HUDEP-2 (cell line): ENCODE results near the gene NRG2.

Experiments
- DNase-seq, 76 experiments: peaks; one replicate each; lab custom pipeline; 2025; ENCODE audit not compliant: unreplicated experiment in 76 of 76; lab: John Stamatoyannopoulos, UW

The NRG2 gene

GRCh38 chr5:139910901-139911300, 132.2 kb downstream of the NRG2 start:
- no peak for DNase-seq

- DNase-seq = no peak
These were observed 133.1 kb downstream of the NRG2 start for GRCh38 chr5:139910036-139910435.

GRCh38 chr5:139908749-139909148, 134.3 kb downstream of the NRG2 start:
- no peak for DNase-seq

GRCh38 chr5:139906661-139907060, 136.4 kb downstream of the NRG2 start:
- no peak for DNase-seq

GRCh38 chr5:139904816-139905661, 138.1 kb downstream of the NRG2 start:
- no peak for DNase-seq

GRCh38 chr5:139904566-139904815, 138.6 kb downstream of the NRG2 start:
- DNase-seq = no peak

- no peak for DNase-seq
These were observed 139.1 kb downstream of the NRG2 start for GRCh38 chr5:139903795-139904565.

- no peak for DNase-seq
These were observed 139.7 kb downstream of the NRG2 start for GRCh38 chr5:139903450-139903794.

- no peak for DNase-seq
These were observed 141.1 kb downstream of the NRG2 start for GRCh38 chr5:139901986-139902385.

GRCh38 chr5:139901251-139901575, 141.9 kb downstream of the NRG2 start:
- no peak for DNase-seq

GRCh38 chr5:139900546-139901250, 142.4 kb downstream of the NRG2 start:
- DNase-seq = no peak

GRCh38 chr5:139898981-139899380, 144.1 kb downstream of the NRG2 start:
- no peak for DNase-seq

GRCh38 chr5:139897982-139898381, 145.1 kb downstream of the NRG2 start:
- no peak for DNase-seq

- no peak for DNase-seq
These were observed 145.8 kb downstream of the NRG2 start for GRCh38 chr5:139897342-139897741.

GRCh38 chr5:139896718-139897117, 146.4 kb downstream of the NRG2 start:
- DNase-seq = no peak

- no peak for DNase-seq
These were observed 147.5 kb downstream of the NRG2 start for GRCh38 chr5:139895647-139896046.

- no peak for DNase-seq
These were observed 148.1 kb downstream of the NRG2 start for GRCh38 chr5:139895046-139895445.

- DNase-seq = no peak
These were observed 149.2 kb downstream of the NRG2 start for GRCh38 chr5:139893873-139894272.

- no peak for DNase-seq
These were observed 153.7 kb downstream of the NRG2 start for GRCh38 chr5:139889410-139889809.

GRCh38 chr5:139888370-139888769, 154.7 kb downstream of the NRG2 start:
- DNase-seq = no peak

- DNase-seq = no peak
These were observed 156.9 kb downstream of the NRG2 start for GRCh38 chr5:139886213-139886612.

- no peak for DNase-seq
These were observed 157.3 kb downstream of the NRG2 start for GRCh38 chr5:139885857-139886208.
